Central memory CD8-positive, alpha-beta T cell (primary cell): ENCODE data around the gene PDZRN3.

ENCODE experiments used
- ATAC-seq: fragments of 150-1000 bp; cut with Tn5 transposase; replicated peaks from 2 replicates; pipeline ENCODE4 v1.10.0; 2022; ENCODE audit warnings: mild to moderate bottlenecking, moderate FRiP score, moderate number of reproducible peaks; ENCODE audit not compliant: poor library complexity, severe bottlenecking; ENCODE audit errors: extremely low read depth
- DNase-seq, 2 donors: peaks; one replicate each; pipeline ENCODE4 v3.0.0; 2021; ENCODE audit warnings: low spot score in 2 of 2
- H3K27ac Mint-ChIP-seq: one replicate; pipeline ENCODE4 v1.8.0; 2022; ENCODE audit warnings: low read depth, mild to moderate bottlenecking, moderate library complexity, mixed read lengths
- H3K27me3 Mint-ChIP-seq: one replicate; pipeline ENCODE4 v1.8.0; 2022; ENCODE audit warnings: mixed read lengths
- H3K36me3 Mint-ChIP-seq: one replicate; pipeline ENCODE4 v1.8.0; 2022; ENCODE audit warnings: mild to moderate bottlenecking, moderate library complexity, mixed read lengths; ENCODE audit not compliant: insufficient read depth
- H3K4me1 Mint-ChIP-seq: one replicate; pipeline ENCODE4 v1.8.0; 2022; ENCODE audit warnings: mixed read lengths
- H3K4me3 Mint-ChIP-seq: one replicate; pipeline ENCODE4 v1.8.0; 2022; ENCODE audit warnings: mild to moderate bottlenecking, moderate library complexity, mixed read lengths
- H3K9me3 Mint-ChIP-seq: one replicate; pipeline ENCODE4 v1.8.0; 2022; ENCODE audit warnings: mixed read lengths

The PDZRN3 gene

DNA sequence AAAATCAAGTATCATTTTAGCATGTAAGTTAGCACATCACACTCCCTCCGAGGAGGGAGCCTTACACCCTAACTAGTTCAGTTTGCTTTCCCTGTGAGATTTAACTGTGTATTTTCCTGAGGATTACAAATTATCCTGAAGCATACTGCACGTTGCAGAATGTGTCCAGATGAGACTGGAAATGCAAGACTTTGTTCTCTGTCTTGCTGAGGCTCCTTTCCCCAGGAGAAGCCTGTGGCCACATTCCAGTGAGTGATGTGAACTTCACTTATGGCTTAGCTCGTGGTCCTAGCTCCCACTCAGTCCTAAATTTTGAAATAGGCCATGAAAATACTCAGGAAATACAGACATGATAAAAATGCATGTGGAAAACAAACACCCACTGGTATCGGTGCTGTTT lies 23.7 kb downstream of the PDZRN3 start:
- Mint-ChIP-seq H3K36me3 (no peaks in the 10 kb centered on the region), H3K4me1 (no peaks in the 10 kb centered on the region), H3K27me3 (no peaks in the 10 kb centered on the region), H3K4me3 (no peak overlapping the region), H3K27ac (no peak overlapping the region), H3K9me3 (peaks cover 9% of the 10 kb centered on the region)
- DNase-seq (no peak), ATAC-seq (no peak)

- Mint-ChIP-seq H3K9me3 (peaks cover 12% of the 10 kb centered on the region), H3K36me3 (no peaks in the 10 kb centered on the region), H3K4me1 (no peaks in the 10 kb centered on the region), H3K27ac (no peak overlapping the region), H3K4me3 (no peak overlapping the region), H3K27me3 (no peaks in the 10 kb centered on the region)
- no peak for DNase-seq
- ATAC-seq, result no peak
Measured at GRCh38 chr3:73600293-73600938, 24.3 kb downstream of the PDZRN3 start.

DNA sequence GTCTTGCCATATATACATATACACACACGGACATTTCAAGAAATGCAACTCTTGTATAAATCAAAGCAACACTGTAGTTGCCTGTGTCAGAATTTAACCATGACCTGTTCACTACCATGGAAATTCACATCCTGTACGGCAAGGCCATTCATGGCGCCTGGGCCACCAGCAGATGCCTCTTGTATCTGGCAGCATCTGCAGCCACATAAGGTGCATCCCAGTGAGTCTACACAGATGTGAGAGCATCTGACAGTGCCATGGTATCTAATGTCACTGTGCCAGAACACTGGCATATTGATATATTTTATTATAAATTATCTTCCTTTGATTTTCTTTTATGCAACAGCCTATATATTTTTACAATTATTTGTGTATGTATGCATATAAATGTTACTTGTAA lies 25.1 kb downstream of the PDZRN3 start:
- Mint-ChIP-seq H3K27ac (no peak overlapping the region), H3K9me3 (peaks cover 12% of the 10 kb centered on the region), H3K4me3 (no peak overlapping the region), H3K27me3 (no peaks in the 10 kb centered on the region), H3K4me1 (no peaks in the 10 kb centered on the region), H3K36me3 (no peaks in the 10 kb centered on the region)
- DNase-seq (no peak), ATAC-seq (no peak)

DNA sequence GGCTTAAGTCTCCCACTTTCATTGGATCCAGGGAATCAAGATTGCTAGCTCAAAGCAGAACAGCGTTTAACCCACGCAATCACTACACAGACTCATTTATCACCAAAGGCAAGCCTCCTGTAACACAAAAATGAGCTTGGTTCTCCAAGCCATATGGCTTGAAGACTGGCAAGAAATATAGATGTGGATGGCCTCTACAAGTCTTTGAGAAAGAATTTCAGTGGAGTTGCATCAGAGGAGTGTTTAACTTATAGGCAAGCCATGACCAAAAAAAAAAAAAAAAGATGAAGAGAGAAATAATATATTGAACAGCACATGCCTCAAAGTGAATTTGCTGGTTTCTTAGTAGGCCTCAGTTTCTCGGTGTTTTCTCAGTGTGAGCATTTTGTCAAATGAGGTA lies 27.3 kb downstream of the PDZRN3 start:
- Mint-ChIP-seq H3K36me3 (no peaks in the 10 kb centered on the region), H3K27ac (no peak overlapping the region), H3K9me3 (peaks cover 12% of the 10 kb centered on the region), H3K4me1 (no peaks in the 10 kb centered on the region), H3K27me3 (no peaks in the 10 kb centered on the region), H3K4me3 (no peak overlapping the region)
- DNase-seq (no peak), ATAC-seq (no peak)

DNA sequence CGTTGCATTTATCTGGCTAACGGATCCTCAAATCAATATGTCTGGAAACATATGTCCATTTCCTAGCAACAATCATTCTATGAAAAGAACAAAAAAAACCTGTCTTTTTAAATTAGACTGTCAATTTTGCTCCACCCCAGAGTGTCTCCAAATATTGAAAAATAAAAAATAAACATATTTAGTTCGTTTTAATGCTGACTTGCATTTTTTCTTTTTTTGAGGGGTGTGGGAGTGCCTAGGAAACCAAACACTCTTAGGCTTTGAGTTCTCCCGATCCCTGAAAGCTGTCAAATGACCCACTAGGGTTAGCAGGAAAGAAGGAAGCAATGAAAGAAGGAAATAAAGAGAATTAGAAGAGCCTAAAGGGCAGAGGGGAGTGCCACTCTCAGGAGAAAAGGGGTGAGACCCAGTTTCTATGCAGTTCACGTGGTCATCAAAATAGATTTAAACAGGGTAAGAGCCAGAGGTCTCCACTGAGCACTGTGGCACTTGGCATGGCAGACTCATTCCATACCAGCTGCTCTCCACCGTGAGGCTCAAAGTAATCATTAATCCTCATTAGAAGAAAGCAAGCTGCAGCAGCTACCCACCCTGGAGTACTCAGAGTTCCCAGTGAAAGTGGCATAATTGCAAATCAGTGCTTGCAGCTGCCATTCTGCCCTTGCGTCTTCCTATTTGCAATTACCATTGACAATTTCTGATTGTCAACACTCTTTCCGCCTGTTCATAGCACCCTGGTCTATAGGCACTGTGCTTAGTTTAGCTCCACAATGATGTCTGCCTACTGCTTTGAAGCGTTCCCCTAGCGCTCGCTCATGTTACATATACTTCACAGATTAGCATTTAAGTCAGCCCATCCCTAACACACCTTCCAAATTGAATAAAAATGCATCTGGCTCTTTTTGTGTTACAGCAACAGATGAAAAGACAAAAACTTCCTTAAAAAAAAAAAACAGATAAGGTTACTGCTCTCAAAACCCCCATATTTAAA lies 32.3 kb downstream of the PDZRN3 start:
- H3K27me3 Mint-ChIP-seq, result no peaks in the 10 kb centered on the region
- ATAC-seq (no peak), DNase-seq (no peak)
- H3K4me1 Mint-ChIP-seq, result no peaks in the 10 kb centered on the region
- no peaks in the 10 kb centered on the region for H3K36me3 Mint-ChIP-seq
- H3K9me3 Mint-ChIP-seq, result peaks cover 6% of the 10 kb centered on the region
- no peak overlapping the region for H3K27ac Mint-ChIP-seq
- H3K4me3 Mint-ChIP-seq, result no peak overlapping the region

GRCh38 chr3:73591286-73591800 lies 33.4 kb downstream of the PDZRN3 start:
- Mint-ChIP-seq H3K4me3 (no peak overlapping the region), H3K4me1 (no peaks in the 10 kb centered on the region), H3K36me3 (no peaks in the 10 kb centered on the region), H3K9me3 (peaks cover 6% of the 10 kb centered on the region), H3K27me3 (no peaks in the 10 kb centered on the region), H3K27ac (no peak overlapping the region)
- ATAC-seq (no peak), DNase-seq (no peak)

DNA sequence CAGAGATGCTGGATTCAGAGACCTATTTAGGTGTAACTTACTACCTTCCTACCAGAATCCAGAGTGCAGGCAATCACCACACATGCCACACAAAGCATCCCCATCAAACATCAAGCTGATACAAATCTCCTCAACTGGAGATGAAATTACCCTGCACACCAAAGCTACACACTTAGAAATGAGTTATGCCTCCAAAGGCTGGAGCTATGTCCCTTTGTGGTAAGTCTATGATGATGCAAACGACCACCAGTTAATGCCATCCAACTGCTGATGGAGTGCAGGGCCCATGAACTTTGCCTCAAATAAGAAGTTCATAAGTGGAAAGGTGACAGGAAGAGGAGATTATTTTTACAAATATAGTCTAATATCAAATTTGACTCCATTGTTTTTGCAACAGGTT lies 38.1 kb downstream of the PDZRN3 start:
- no peak overlapping the region for H3K27ac Mint-ChIP-seq
- ATAC-seq, result no peak
- no peaks in the 10 kb centered on the region for H3K9me3 Mint-ChIP-seq
- no peak for DNase-seq
- no peak overlapping the region for H3K4me3 Mint-ChIP-seq
- no peaks in the 10 kb centered on the region for H3K4me1 Mint-ChIP-seq
- no peaks in the 10 kb centered on the region for H3K36me3 Mint-ChIP-seq
- no peaks in the 10 kb centered on the region for H3K27me3 Mint-ChIP-seq

GRCh38 chr3:73586190-73586589 lies 38.6 kb downstream of the PDZRN3 start:
- Mint-ChIP-seq H3K27me3 (no peaks in the 10 kb centered on the region), H3K4me1 (no peaks in the 10 kb centered on the region), H3K36me3 (no peaks in the 10 kb centered on the region), H3K27ac (no peak overlapping the region), H3K9me3 (no peaks in the 10 kb centered on the region), H3K4me3 (no peak overlapping the region)
- ATAC-seq (no peak), DNase-seq (no peak)

DNA sequence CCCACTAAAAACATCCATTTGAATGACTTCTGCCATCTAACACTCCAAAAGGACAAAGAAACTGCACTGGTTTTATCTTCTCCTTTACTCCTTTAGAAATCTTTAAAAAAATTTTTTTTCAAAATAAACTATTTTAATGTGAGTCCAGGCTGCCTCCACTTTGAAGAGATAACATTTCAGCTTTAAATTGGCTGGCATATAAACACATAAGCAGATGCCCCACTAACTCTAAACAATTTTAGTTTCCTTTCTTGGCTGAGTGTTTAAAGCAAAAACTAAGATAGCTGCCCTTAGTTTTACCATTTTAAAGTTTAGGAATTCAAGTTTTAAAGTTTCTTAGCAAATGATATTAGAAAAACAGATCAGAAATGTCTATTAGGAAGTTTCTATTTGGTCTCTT lies 39.9 kb downstream of the PDZRN3 start:
- DNase-seq (no peak), ATAC-seq (no peak)
- H3K36me3 Mint-ChIP-seq, result no peaks in the 10 kb centered on the region
- no peak overlapping the region for H3K4me3 Mint-ChIP-seq
- no peaks in the 10 kb centered on the region for H3K9me3 Mint-ChIP-seq
- no peaks in the 10 kb centered on the region for H3K4me1 Mint-ChIP-seq
- no peaks in the 10 kb centered on the region for H3K27me3 Mint-ChIP-seq
- no peak overlapping the region for H3K27ac Mint-ChIP-seq

GRCh38 chr3:73582535-73582934 lies 42.2 kb downstream of the PDZRN3 start:
- Mint-ChIP-seq H3K27me3 (no peaks in the 10 kb centered on the region), H3K36me3 (no peaks in the 10 kb centered on the region), H3K27ac (no peak overlapping the region), H3K9me3 (peaks cover 6% of the 10 kb centered on the region), H3K4me1 (no peaks in the 10 kb centered on the region), H3K4me3 (no peak overlapping the region)
- DNase-seq (no peak), ATAC-seq (no peak)

- Mint-ChIP-seq H3K27me3 (no peaks in the 10 kb centered on the region), H3K9me3 (peaks cover 8% of the 10 kb centered on the region), H3K36me3 (no peaks in the 10 kb centered on the region), H3K4me1 (no peaks in the 10 kb centered on the region), H3K27ac (no peak overlapping the region), H3K4me3 (no peak overlapping the region)
- DNase-seq (no peak), ATAC-seq (no peak)
Measured at GRCh38 chr3:73581134-73581846, 43.5 kb downstream of the PDZRN3 start.

GRCh38 chr3:73580343-73580742 lies 44.4 kb downstream of the PDZRN3 start:
- no peak for ATAC-seq
- Mint-ChIP-seq H3K9me3 (peaks cover 8% of the 10 kb centered on the region), H3K4me3 (no peak overlapping the region), H3K27me3 (no peaks in the 10 kb centered on the region), H3K36me3 (no peaks in the 10 kb centered on the region), H3K27ac (no peak overlapping the region), H3K4me1 (no peaks in the 10 kb centered on the region)
- DNase-seq, result no peak
